SK-N-SH treated with all-trans-retinoic acid at 6 μM for 48 hours (cell line): ENCODE data around the gene DOCK2.

Experiments
- ATAC-seq: fragments of 200-7000 bp; cut with Tn5 transposase; 3 replicates; pipeline ENCODE4 v1.9.1; 2020; ENCODE audit warnings: mild to moderate bottlenecking, moderate library complexity
- BACH2 ChIP-seq: fragments of 250-450 bp; sonication (Bioruptor Pico); IDR thresholded peaks from 2 replicates; pipeline ENCODE4 v1.9.0; 2021; ENCODE audit warnings: mild to moderate bottlenecking, borderline replicate concordance
- CREB5 ChIP-seq: fragments of 250-450 bp; sonication (Bioruptor Pico); IDR thresholded peaks from 2 replicates; pipeline ENCODE4 v1.5.1; 2020; ENCODE audit warnings: low read depth, mild to moderate bottlenecking, moderate library complexity
- CSRNP3 ChIP-seq: fragments of 250-450 bp; sonication (Bioruptor Pico); IDR thresholded peaks from 2 replicates; pipeline ENCODE4 v1.5.1; 2021; ENCODE audit warnings: mild to moderate bottlenecking, moderate library complexity
- ESRRG ChIP-seq: fragments of 250-450 bp; sonication (Bioruptor Pico); IDR thresholded peaks from 2 replicates; pipeline ENCODE4 v1.6.1; 2021; ENCODE audit warnings: mild to moderate bottlenecking
- GLIS3 ChIP-seq: fragments of 250-450 bp; sonication (Bioruptor Pico); IDR thresholded peaks from 2 replicates; pipeline ENCODE4 v1.5.0; 2020; ENCODE audit warnings: mild to moderate bottlenecking, moderate library complexity
- ISL1 ChIP-seq: fragments of 250-450 bp; sonication (Bioruptor Pico); IDR thresholded peaks from 2 replicates; pipeline ENCODE4 v2.1.2; 2022; ENCODE audit warnings: mild to moderate bottlenecking, moderate library complexity
- OSR1 ChIP-seq: fragments of 250-450 bp; sonication (Bioruptor Pico); IDR thresholded peaks from 2 replicates; pipeline ENCODE4 v1.8.0; 2022; ENCODE audit warnings: moderate library complexity, mild to moderate bottlenecking, inconsistent platforms
- PATZ1 ChIP-seq: fragments of 250-450 bp; sonication (Bioruptor Pico); IDR thresholded peaks from 2 replicates; pipeline ENCODE4 v1.8.0; 2020; ENCODE audit warnings: mild to moderate bottlenecking, moderate library complexity, borderline replicate concordance
- POU6F1 ChIP-seq: fragments of 250-450 bp; sonication (Bioruptor Pico); IDR thresholded peaks from 2 replicates; pipeline ENCODE4 v1.8.0; 2021; ENCODE audit warnings: low read depth, mild to moderate bottlenecking, moderate library complexity, borderline replicate concordance
- SNAI2 ChIP-seq: fragments of 250-450 bp; sonication (Bioruptor Pico); IDR thresholded peaks from 2 replicates; pipeline ENCODE4 v1.5.0; 2020; ENCODE audit warnings: mild to moderate bottlenecking, moderate library complexity
- TCF4 ChIP-seq: fragments of 250-450 bp; sonication (Bioruptor Pico); IDR thresholded peaks from 2 replicates; pipeline ENCODE4 v1.8.0; 2021; ENCODE audit warnings: mild to moderate bottlenecking, moderate library complexity, borderline replicate concordance
- TOX ChIP-seq: fragments of 250-450 bp; sonication (Bioruptor Pico); IDR thresholded peaks from 2 replicates; pipeline ENCODE4 v1.8.0; 2021; ENCODE audit warnings: mild to moderate bottlenecking, moderate library complexity, borderline replicate concordance
- TSHZ2 ChIP-seq: fragments of 250-450 bp; sonication (Bioruptor Pico); IDR thresholded peaks from 2 replicates; pipeline ENCODE4 v1.5.0; 2020; ENCODE audit warnings: mild to moderate bottlenecking, moderate library complexity
- ZC3H10 ChIP-seq: fragments of 250-450 bp; sonication (Bioruptor Pico); IDR thresholded peaks from 2 replicates; pipeline ENCODE4 v1.5.1; 2021; ENCODE audit warnings: mild to moderate bottlenecking, moderate library complexity
- ZFP30 ChIP-seq: fragments of 450-650 bp; formaldehyde crosslinking; IDR thresholded peaks from 2 replicates; pipeline ENCODE4 v1.5.0; 2022; ENCODE audit warnings: mild to moderate bottlenecking, moderate library complexity
- ZNF70 ChIP-seq: fragments of 450-650 bp; formaldehyde crosslinking; IDR thresholded peaks from 2 replicates; pipeline ENCODE4 v1.5.0; 2020; ENCODE audit warnings: mild to moderate bottlenecking, moderate library complexity
- ZNF8 ChIP-seq: fragments of 450-650 bp; formaldehyde crosslinking; IDR thresholded peaks from 2 replicates; pipeline ENCODE4 v1.5.0; 2020; ENCODE audit warnings: mild to moderate bottlenecking, moderate library complexity

The DOCK2 gene

GRCh38 chr5:170113522-170113900 is 476.4 kb downstream of the DOCK2 start (continued):
- TF ChIP-seq CREB5 (CRISPR knock-in tag): no peak

GRCh38 chr5:170114271-170114670 is 477.2 kb downstream of the DOCK2 start:
- ATAC-seq: no peak

GRCh38 chr5:170115925-170116324 is 478.9 kb downstream of the DOCK2 start:
- no peak for ATAC-seq
- no peak for TF ChIP-seq OSR1 (CRISPR knock-in tag)
- TF ChIP-seq PATZ1 (CRISPR knock-in tag): no peak
- TF ChIP-seq ZNF8 (CRISPR knock-in tag): no peak
- TF ChIP-seq BACH2 (CRISPR knock-in tag): no peak
- TF ChIP-seq CSRNP3 (CRISPR knock-in tag): no peak
- TF ChIP-seq ISL1 (CRISPR knock-in tag): no peak
- no peak for TF ChIP-seq TOX (CRISPR knock-in tag)
- no peak for TF ChIP-seq POU6F1

More at GRCh38 chr5:170114271-170114670, 477.2 kb downstream of the DOCK2 start:
- TF ChIP-seq TSHZ2 (CRISPR knock-in tag): no peak
- no peak for TF ChIP-seq PATZ1 (CRISPR knock-in tag)
- no peak for TF ChIP-seq ZNF70 (CRISPR knock-in tag)
- TF ChIP-seq SNAI2 (CRISPR knock-in tag): no peak
- no peak for TF ChIP-seq POU6F1
- no peak for TF ChIP-seq ESRRG (CRISPR knock-in tag)
- TF ChIP-seq TCF4: no peak
- no peak for TF ChIP-seq TOX (CRISPR knock-in tag)
- TF ChIP-seq ZFP30 (CRISPR knock-in tag): no peak
- no peak for TF ChIP-seq ZC3H10 (CRISPR knock-in tag)
- no peak for TF ChIP-seq GLIS3 (CRISPR knock-in tag)
- no peak for TF ChIP-seq OSR1 (CRISPR knock-in tag)
